ENCODE results near the gene SELENOW.
"Not testable (repeated sequence)": the region's sequence is repeated elsewhere in the genome, so short reads cannot be mapped to it uniquely, and the experiment has no call there.

The SELENOW gene

DNA sequence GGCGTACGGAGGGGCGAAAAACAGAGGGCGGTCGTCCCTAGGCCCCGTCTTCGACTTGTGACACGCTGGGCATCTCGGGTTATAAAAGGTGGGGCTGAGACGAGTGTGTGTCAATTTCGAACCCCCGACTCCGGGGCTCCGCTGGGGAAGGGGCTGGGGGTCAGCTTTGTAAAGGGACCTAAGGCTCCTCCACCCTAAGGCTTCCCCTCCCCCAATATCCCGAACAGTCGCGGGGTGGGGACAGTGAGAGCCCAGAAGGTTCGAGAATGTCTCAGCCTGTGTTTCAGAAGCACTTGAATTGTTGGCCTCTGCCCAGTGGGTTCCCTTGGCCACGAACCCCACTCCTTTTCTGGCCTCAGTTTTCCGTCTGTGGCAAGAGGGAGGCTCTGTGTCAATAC lies 450 bp downstream of the SELENOW start:
- Histone ChIP-seq H3K4me3 (ENCODE audit: insufficient read length, low read depth) (peak overlapping the region; percentile 82), H3K9ac (ENCODE audit: insufficient read length, low read depth) (peak overlapping the region; percentile 85), H3K36me3 (ENCODE audit: insufficient read depth, insufficient read length, low read length) (peaks cover 35% of the 10 kb centered on the region), H3K9me3 (ENCODE audit: insufficient read depth, low read length) (no peaks in the 10 kb centered on the region), H3K27me3 (ENCODE audit: insufficient read depth, insufficient read length) (no peaks in the 10 kb centered on the region), H3K4me1 (ENCODE audit: insufficient read depth, insufficient read length) (peaks cover 7% of the 10 kb centered on the region)
- TF ChIP-seq YY1 (IDR thresholded peaks at IDR 0.05; ENCODE audit: insufficient read depth, insufficient read length) (no peak), ZNF274 (IDR thresholded peaks at IDR 0.05; ENCODE audit: low read depth, low read length) (no peak), SUZ12 (IDR thresholded peaks at IDR 0.05; ENCODE audit: extremely low read depth, insufficient read depth, insufficient read length) (no peak)
- no peak for DNase-seq (ENCODE audit: low read depth, low spot score)

DNA sequence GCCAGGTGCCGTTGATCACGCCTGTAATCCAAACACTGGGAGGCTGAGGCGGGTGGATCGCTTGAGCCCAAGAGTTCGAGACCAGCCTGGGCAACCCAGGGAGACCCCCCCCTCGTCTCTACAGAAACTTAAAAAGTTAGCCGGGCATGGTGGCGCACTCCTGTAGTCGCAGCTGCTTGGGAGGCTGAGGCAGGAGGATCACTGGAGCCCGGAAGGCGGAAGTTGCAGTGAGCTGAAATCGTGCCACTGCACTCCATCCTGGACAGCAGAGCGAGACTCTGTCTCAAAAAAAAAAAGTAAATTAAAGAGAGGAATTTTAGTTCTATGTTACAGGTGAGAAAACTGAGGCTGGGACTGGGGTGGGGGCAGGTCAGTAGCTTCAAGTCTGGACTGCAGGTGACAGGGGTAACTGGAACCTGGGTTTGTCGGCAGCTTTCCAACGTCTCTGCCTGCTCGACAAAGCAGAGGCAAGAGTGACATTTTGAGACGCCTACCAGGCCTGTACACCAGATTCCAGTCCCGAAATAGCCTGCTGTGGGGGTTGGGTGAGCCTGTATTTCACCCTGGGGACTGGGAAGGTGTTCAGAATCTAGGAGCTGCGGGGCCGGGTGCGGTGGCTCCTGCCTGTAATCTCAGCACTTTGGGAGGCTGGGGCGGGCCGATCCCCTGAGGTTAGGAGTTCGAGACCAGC lies 1.2 kb downstream of the SELENOW start:
- TF ChIP-seq SUZ12 (IDR thresholded peaks at IDR 0.05; ENCODE audit: extremely low read depth, insufficient read depth, insufficient read length) (no peak), YY1 (IDR thresholded peaks at IDR 0.05; ENCODE audit: insufficient read depth, insufficient read length) (no peak), ZNF274 (IDR thresholded peaks at IDR 0.05; ENCODE audit: low read depth, low read length) (no peak)
- Histone ChIP-seq H3K27me3 (ENCODE audit: insufficient read depth, insufficient read length) (no peaks in the 10 kb centered on the region), H3K4me1 (ENCODE audit: insufficient read depth, insufficient read length) (peaks cover 7% of the 10 kb centered on the region), H3K36me3 (ENCODE audit: insufficient read depth, insufficient read length, low read length) (peaks cover 42% of the 10 kb centered on the region), H3K9me3 (ENCODE audit: insufficient read depth, low read length) (no peaks in the 10 kb centered on the region), H3K4me3 (ENCODE audit: insufficient read length, low read depth) (peak overlapping the region; percentile 82), H3K9ac (ENCODE audit: insufficient read length, low read depth) (peak overlapping the region; percentile 85)
- no peak for DNase-seq (ENCODE audit: low read depth, low spot score)

DNA sequence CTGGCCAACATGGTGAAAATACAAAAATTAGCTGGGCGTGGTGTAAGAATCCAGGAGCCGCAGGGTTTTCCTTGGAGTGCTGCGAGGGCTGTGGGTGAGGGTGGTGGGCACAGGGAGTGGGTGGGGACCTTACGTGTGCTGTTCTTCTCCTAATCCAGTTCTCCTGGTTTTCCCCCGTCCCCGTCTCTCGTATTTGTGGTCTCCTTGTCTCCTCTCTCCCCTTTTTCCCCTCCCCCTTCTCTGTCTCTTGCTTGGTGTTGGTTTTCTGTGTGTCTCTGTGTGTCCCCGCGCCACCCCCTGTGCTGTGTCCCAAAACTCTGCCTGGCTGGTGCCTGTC lies 1.7 kb downstream of the SELENOW start:
- peak overlapping the region; percentile 64 for H3K9ac ChIP-seq (ENCODE audit: insufficient read length, low read depth)
- H3K4me1 ChIP-seq (ENCODE audit: insufficient read depth, insufficient read length): peaks cover 7% of the 10 kb centered on the region
- H3K36me3 ChIP-seq (ENCODE audit: insufficient read depth, insufficient read length, low read length): peaks cover 44% of the 10 kb centered on the region
- TF ChIP-seq YY1 (IDR thresholded peaks at IDR 0.05; ENCODE audit: insufficient read depth, insufficient read length) (no peak), ZNF274 (IDR thresholded peaks at IDR 0.05; ENCODE audit: low read depth, low read length) (no peak), SUZ12 (IDR thresholded peaks at IDR 0.05; ENCODE audit: extremely low read depth, insufficient read depth, insufficient read length) (no peak)
- DNase-seq (ENCODE audit: low read depth, low spot score): no peak
- H3K27me3 ChIP-seq (ENCODE audit: insufficient read depth, insufficient read length): no peaks in the 10 kb centered on the region
- H3K4me3 ChIP-seq (ENCODE audit: insufficient read length, low read depth): peak overlapping the region; percentile 82
- H3K9me3 ChIP-seq (ENCODE audit: insufficient read depth, low read length): no peaks in the 10 kb centered on the region

DNA sequence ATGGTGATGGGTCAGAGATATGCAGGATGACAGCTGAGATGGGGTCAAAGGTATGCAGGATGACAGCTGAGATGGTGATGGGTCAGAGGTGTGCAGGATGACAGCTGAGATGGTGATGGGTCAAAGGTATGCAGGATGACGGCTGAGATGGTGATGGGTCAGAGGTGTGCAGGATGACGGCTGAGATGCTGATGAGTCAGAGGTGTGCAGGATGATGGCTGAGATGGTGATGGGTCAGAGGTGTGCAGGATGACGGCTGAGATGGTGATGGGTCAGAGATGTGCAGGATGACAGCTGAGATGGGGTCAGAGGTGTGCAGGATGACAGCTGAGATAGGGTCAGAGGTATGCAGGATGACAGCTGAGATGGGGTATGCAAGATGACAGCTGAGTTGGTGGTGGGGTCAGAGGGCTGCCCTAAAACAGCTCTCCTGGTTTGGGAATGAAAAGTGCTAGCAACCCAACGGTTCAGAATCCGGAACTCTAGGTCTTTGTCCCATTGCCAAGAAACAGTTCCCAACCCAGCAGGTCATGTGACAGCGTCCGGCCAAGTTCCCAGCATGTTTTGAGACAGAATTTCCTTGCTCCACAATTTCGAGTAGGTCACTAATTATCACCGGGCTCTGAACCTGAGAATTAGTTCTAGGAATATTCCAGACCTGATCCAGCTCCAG lies 3.2 kb downstream of the SELENOW start:
- peaks cover 59% of the 10 kb centered on the region for H3K36me3 ChIP-seq (ENCODE audit: insufficient read depth, insufficient read length, low read length)
- no peaks in the 10 kb centered on the region for H3K27me3 ChIP-seq (ENCODE audit: insufficient read depth, insufficient read length)
- H3K9me3 ChIP-seq (ENCODE audit: insufficient read depth, low read length): no peaks in the 10 kb centered on the region
- H3K4me1 ChIP-seq (ENCODE audit: insufficient read depth, insufficient read length): peaks cover 7% of the 10 kb centered on the region
- no peak for DNase-seq (ENCODE audit: low read depth, low spot score)
- TF ChIP-seq SUZ12 (IDR thresholded peaks at IDR 0.05; ENCODE audit: extremely low read depth, insufficient read depth, insufficient read length) (no peak), ZNF274 (IDR thresholded peaks at IDR 0.05; ENCODE audit: low read depth, low read length) (no peak), YY1 (IDR thresholded peaks at IDR 0.05; ENCODE audit: insufficient read depth, insufficient read length) (no peak)
- no peak overlapping the region for H3K4me3 ChIP-seq (ENCODE audit: insufficient read length, low read depth)
- H3K9ac ChIP-seq (ENCODE audit: insufficient read length, low read depth): no peak overlapping the region

DNA sequence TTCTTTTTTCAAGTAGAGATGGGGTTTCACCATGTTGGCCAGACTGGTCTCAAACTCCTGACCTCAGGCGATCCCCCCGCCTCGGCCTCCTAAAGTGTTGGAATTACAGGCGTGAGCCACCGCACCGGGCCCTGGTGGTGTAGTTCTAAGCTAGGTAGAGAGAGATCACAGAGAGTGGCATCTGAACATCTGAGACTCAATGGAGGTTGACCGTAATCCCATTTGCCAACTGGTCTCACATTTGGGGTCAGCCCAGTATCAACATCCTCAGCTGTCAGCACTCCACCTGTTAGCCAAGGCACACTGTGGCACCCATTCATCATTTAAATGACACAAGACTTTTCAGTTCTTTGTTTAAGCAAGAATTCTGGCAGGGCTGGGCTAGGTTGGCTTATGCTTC lies 8.1 kb downstream of the SELENOW start:
- H3K27me3 ChIP-seq (ENCODE audit: insufficient read depth, insufficient read length): no peaks in the 10 kb centered on the region
- H3K4me1 ChIP-seq (ENCODE audit: insufficient read depth, insufficient read length): peaks cover 2% of the 10 kb centered on the region
- no peaks in the 10 kb centered on the region for H3K9me3 ChIP-seq (ENCODE audit: insufficient read depth, low read length)
- no peak overlapping the region for H3K4me3 ChIP-seq (ENCODE audit: insufficient read length, low read depth)
- peaks cover 47% of the 10 kb centered on the region for H3K36me3 ChIP-seq (ENCODE audit: insufficient read depth, insufficient read length, low read length)
- TF ChIP-seq ZNF274 (IDR thresholded peaks at IDR 0.05; ENCODE audit: low read depth, low read length) (no peak), SUZ12 (IDR thresholded peaks at IDR 0.05; ENCODE audit: extremely low read depth, insufficient read depth, insufficient read length) (no peak), YY1 (IDR thresholded peaks at IDR 0.05; ENCODE audit: insufficient read depth, insufficient read length) (no peak)
- DNase-seq (ENCODE audit: low read depth, low spot score): no peak
- no peak overlapping the region for H3K9ac ChIP-seq (ENCODE audit: insufficient read length, low read depth)

DNA sequence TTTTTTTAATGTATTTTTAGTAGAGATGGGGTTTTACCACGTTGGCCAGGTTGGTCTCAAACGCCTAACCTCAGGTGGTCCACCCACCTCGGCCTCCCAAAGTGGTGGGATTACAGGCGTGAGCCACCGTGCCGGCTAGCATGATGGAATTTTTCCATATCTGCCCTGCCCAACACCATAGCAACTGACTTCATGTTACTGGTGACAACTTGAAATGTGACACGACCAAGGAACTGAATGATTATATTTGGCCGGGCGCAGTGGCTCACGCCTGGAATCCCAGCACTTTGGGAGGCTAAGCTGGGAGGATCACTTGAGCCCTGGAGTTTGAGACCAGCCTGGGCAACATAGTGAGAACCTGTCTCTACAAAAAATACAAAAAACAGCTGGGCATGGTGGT lies 8.8 kb downstream of the SELENOW start:
- H3K36me3 ChIP-seq (ENCODE audit: insufficient read depth, insufficient read length, low read length): peaks cover 40% of the 10 kb centered on the region
- not testable (repeated sequence) for H3K9ac ChIP-seq (ENCODE audit: insufficient read length, low read depth); DNase-seq (ENCODE audit: low read depth, low spot score); H3K27me3 ChIP-seq (ENCODE audit: insufficient read depth, insufficient read length); H3K4me1 ChIP-seq (ENCODE audit: insufficient read depth, insufficient read length); H3K9me3 ChIP-seq (ENCODE audit: insufficient read depth, low read length); H3K4me3 ChIP-seq (ENCODE audit: insufficient read length, low read depth)

DNA sequence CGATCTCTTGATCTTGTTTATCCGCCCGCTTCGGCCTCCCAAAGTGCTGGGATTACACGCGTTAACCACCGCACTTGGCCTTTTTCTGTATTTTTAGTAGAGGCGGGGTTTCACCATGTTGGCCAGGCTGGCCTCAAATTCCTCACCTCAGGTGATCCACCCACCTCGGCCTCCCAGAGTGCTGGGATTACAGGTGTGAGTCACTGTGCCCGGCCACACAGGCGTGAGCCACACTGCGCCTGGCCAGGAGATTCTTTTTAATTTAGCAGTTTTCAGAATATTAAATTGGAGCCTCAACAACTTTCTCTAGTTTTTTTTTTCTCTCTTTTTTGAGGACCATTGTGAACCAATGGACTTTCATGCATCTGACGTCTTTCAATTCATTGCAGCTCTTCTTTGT lies 11.3 kb downstream of the SELENOW start:
- not testable (repeated sequence) for H3K27me3 ChIP-seq (ENCODE audit: insufficient read depth, insufficient read length); H3K4me1 ChIP-seq (ENCODE audit: insufficient read depth, insufficient read length); DNase-seq (ENCODE audit: low read depth, low spot score); H3K4me3 ChIP-seq (ENCODE audit: insufficient read length, low read depth); H3K9ac ChIP-seq (ENCODE audit: insufficient read length, low read depth); H3K9me3 ChIP-seq (ENCODE audit: insufficient read depth, low read length)
- peaks cover 25% of the 10 kb centered on the region for H3K36me3 ChIP-seq (ENCODE audit: insufficient read depth, insufficient read length, low read length)

All from NT2/D1 (cell line).